ENCODE data around the gene RUNX3. TPM values are rescaled to one million over a fixed set of nuclear protein-coding genes. Genes with fewer than 3 reads are reported as not detected.
"Not testable (repeated sequence)": the region's sequence is repeated elsewhere in the genome, so short reads cannot be mapped to it uniquely, and the experiment has no call there.

The RUNX3 gene
- total and polyA plus RNA-seq, 2 of the 8 experiments (the other 6 are each of a cell fraction or from before 2014, with no cell fraction given) = 0.62 to 0.82 TPM

- POLR2A ChIA-PET (ENCODE audit: partially characterized antibody); H3K4ac ChIP-seq (replicated peaks; ENCODE audit: insufficient read length, low read depth, low read length); H3K23ac ChIP-seq (ENCODE audit: insufficient read length); H3K9ac ChIP-seq (replicated peaks in 1 of 4; ENCODE audit: extremely low read depth in 1 of 4, low read depth in 3 of 4, low read length in 3 of 4); H3K23me2 ChIP-seq (ENCODE audit: low read depth, low read length); H4K20me1 ChIP-seq (replicated peaks in 1 of 2; ENCODE audit: control insufficient read depth in 1 of 2, insufficient read depth in 2 of 2, low read length in 2 of 2); H2AK5ac ChIP-seq (ENCODE audit: low read depth, low read length); H4K8ac ChIP-seq (ENCODE audit: extremely low read depth, insufficient read depth, low read length); H3K9me3 ChIP-seq (ENCODE audit: insufficient read depth in 2 of 2, low read depth in 1 of 2, low read length in 1 of 2); H3K14ac ChIP-seq (ENCODE audit: insufficient read length); H2BK15ac ChIP-seq (ENCODE audit: low read length); H3K79me2 ChIP-seq (ENCODE audit: control insufficient read depth in 1 of 2, insufficient read depth in 2 of 2, low read length in 2 of 2); H2BK120ac ChIP-seq (replicated peaks; ENCODE audit: low read depth, low read length); H3K27me3 ChIP-seq (replicated peaks in 1 of 4; ENCODE audit: control insufficient read depth in 3 of 4, extremely low read depth in 1 of 4, insufficient read depth in 3 of 4, low read length in 3 of 4); H3K36me3 ChIP-seq (ENCODE audit: control insufficient read depth in 2 of 4, insufficient read depth in 4 of 4, low read length in 3 of 4); H2BK5ac ChIP-seq (ENCODE audit: low read depth, low read length); H2BK20ac ChIP-seq (ENCODE audit: low read length); H2BK12ac ChIP-seq (ENCODE audit: low read depth, low read length); H3K4me3 ChIP-seq (ENCODE audit: extremely low read depth in 1 of 4, insufficient read depth in 2 of 4, low read depth in 3 of 4, low read length in 4 of 4); H4K91ac ChIP-seq (replicated peaks; ENCODE audit: insufficient read length, low read length); FAIRE-seq; H3K79me1 ChIP-seq (ENCODE audit: low read depth, low read length); H3K4me2 ChIP-seq (ENCODE audit: insufficient read depth in 1 of 2, low read depth in 2 of 2, low read length in 2 of 2); H4K5ac ChIP-seq (ENCODE audit: insufficient read length, low read depth, low read length); H3K27ac ChIP-seq (ENCODE audit: low read depth, low read length); DNase-seq (ENCODE audit: low read depth in 1 of 2, low spot score in 2 of 2); H3K56ac ChIP-seq (replicated peaks; ENCODE audit: insufficient read length, low read depth, low read length); H3K18ac ChIP-seq (ENCODE audit: extremely low read depth, low read length); H3K4me1 ChIP-seq (replicated peaks in 1 of 4; ENCODE audit: control insufficient read depth in 3 of 4, insufficient read depth in 4 of 4, low read length in 3 of 4); H2AFZ ChIP-seq (ENCODE audit: low read length): not testable (repeated sequence)
- CTCF ChIA-PET (ENCODE audit: partially characterized antibody) = interaction anchor here (2.2 kb wide), 1 partner anchor 9 kb away, joined by 12 read pairs; no protein-coding TSS in a partner anchor
- WGBS, 2 experiments (ENCODE audit: extremely low coverage in 1 of 2, insufficient coverage in 1 of 2, insufficient read length in 1 of 2, insufficient replicate concordance in 2 of 2, low coverage in 1 of 2, low lambda C conversion rate in 2 of 2, missing lambda C conversion rate in 1 of 2) = 88% methylated on average over 50 of the region's 57 CpGs; no CpG with 5 or more reads in 1 of the 2 experiments
Observed at GRCh38 chr1:24907587-24908294, 22.3 kb downstream of the RUNX3 start.

All from H1 (cell line).